ENCODE data around the gene KCNMB1.

KCNMB1 gene

GRCh38 chr5:170388818-170389549, at the start of gene KCNMB1:
Gene KCNMB1 (minus strand): TSS chr5:170389367. CDS start chr5:170385447, 3,920 bp downstream.
- DNase-seq (ENCODE audit: low read depth), result no peak
- TF ChIP-seq CTCF (IDR thresholded peaks at IDR 0.05; ENCODE audit: low read length, missing control alignments), result no peak
- no peak within 1 kb of the TSS for H3K4me3 ChIP-seq (replicated peaks; ENCODE audit: low read depth, low read length)

- no peak for TF ChIP-seq CTCF (IDR thresholded peaks at IDR 0.05; ENCODE audit: low read length, missing control alignments)
- no peak overlapping the region for H3K4me3 ChIP-seq (replicated peaks; ENCODE audit: low read depth, low read length)
- no peak for DNase-seq (ENCODE audit: low read depth)
These were observed 49.4 kb upstream of the KCNMB1 start for GRCh38 chr5:170438581-170438980.

GRCh38 chr5:170437621-170438375, 48.6 kb upstream of the KCNMB1 start:
- H3K4me3 ChIP-seq (replicated peaks; ENCODE audit: low read depth, low read length), result no peak overlapping the region
- TF ChIP-seq CTCF (IDR thresholded peaks at IDR 0.05; ENCODE audit: low read length, missing control alignments), result no peak
- no peak for DNase-seq (ENCODE audit: low read depth)

GRCh38 chr5:170436335-170436734, 47.2 kb upstream of the KCNMB1 start:
- no peak for DNase-seq (ENCODE audit: low read depth)
- no peak overlapping the region for H3K4me3 ChIP-seq (replicated peaks; ENCODE audit: low read depth, low read length)
- TF ChIP-seq CTCF (IDR thresholded peaks at IDR 0.05; ENCODE audit: low read length, missing control alignments), result no peak

GRCh38 chr5:170434966-170435605, 45.9 kb upstream of the KCNMB1 start:
- no peak for TF ChIP-seq CTCF (IDR thresholded peaks at IDR 0.05; ENCODE audit: low read length, missing control alignments)
- H3K4me3 ChIP-seq (replicated peaks; ENCODE audit: low read depth, low read length), result no peak overlapping the region
- DNase-seq (ENCODE audit: low read depth), result peak; percentile 66

GRCh38 chr5:170432669-170433068, 43.5 kb upstream of the KCNMB1 start:
- H3K4me3 ChIP-seq (replicated peaks; ENCODE audit: low read depth, low read length), result no peak overlapping the region
- TF ChIP-seq CTCF (IDR thresholded peaks at IDR 0.05; ENCODE audit: low read length, missing control alignments), result no peak
- no peak for DNase-seq (ENCODE audit: low read depth)

All from fibroblast of pulmonary artery (primary cell).